Neural progenitor cell (in vitro differentiated cells): ENCODE results near the gene TEX54. TPM values are rescaled to one million over a fixed set of nuclear protein-coding genes. Genes with fewer than 3 reads are reported as not detected.

Source experiments
- DNase-seq: peaks from one replicate; pipeline ENCODE4 v3.0.0-alpha.2; 2016; ENCODE audit warnings: low spot score
- H2AFZ ChIP-seq: fragments of 200-600 bp; sonication (generic); replicated peaks from 2 replicates; pipeline ENCODE4 v1.6.1; 2016; ENCODE audit warnings: antibody characterized with exemption
- H3F3A ChIP-seq: fragments of 200-600 bp; sonication (generic); 2 replicates; pipeline ENCODE4 v1.6.1; 2016; ENCODE audit warnings: antibody characterized with exemption, low read depth
- H3K27ac ChIP-seq: fragments of 200-600 bp; sonication (generic); 2 replicates; pipeline ENCODE4 v1.5.1; 2016; ENCODE audit warnings: mild to moderate bottlenecking
- H3K27me3 ChIP-seq: fragments of 200-600 bp; sonication (generic); 2 replicates; pipeline ENCODE4 v1.6.1; 2016; ENCODE audit warnings: mild to moderate bottlenecking, moderate library complexity
- H3K36me3 ChIP-seq: fragments of 200-600 bp; sonication (generic); 2 replicates; pipeline ENCODE4 v1.5.1; 2016
- H3K4me1 ChIP-seq: fragments of 200-600 bp; sonication (generic); 2 replicates; pipeline ENCODE4 v1.6.1; 2016; ENCODE audit warnings: mixed run types
- H3K4me2 ChIP-seq: fragments of 200-600 bp; sonication (generic); 2 replicates; pipeline ENCODE4 v1.6.1; 2016
- H3K4me3 ChIP-seq: fragments of 200-600 bp; sonication (generic); 2 replicates; pipeline ENCODE4 v1.5.1; 2016
- H3K79me2 ChIP-seq: fragments of 200-600 bp; sonication (generic); 2 replicates; pipeline ENCODE4 v1.6.1; 2016; ENCODE audit warnings: low read depth
- H3K9ac ChIP-seq: fragments of 200-600 bp; sonication (generic); 2 replicates; pipeline ENCODE4 v1.6.1; 2016
- H3K9me3 ChIP-seq: fragments of 200-600 bp; sonication (generic); 2 replicates; pipeline ENCODE4 v1.5.1; 2016; ENCODE audit warnings: low read depth
- H4K20me1 ChIP-seq: fragments of 200-600 bp; sonication (generic); 2 replicates; pipeline ENCODE4 v1.6.1; 2016; ENCODE audit warnings: low read depth
- H3K27ac Mint-ChIP-seq: 3 replicates; pipeline ENCODE4 v1.8.0; 2021; ENCODE audit warnings: mixed read lengths
- H3K27me3 Mint-ChIP-seq: 2 replicates; pipeline ENCODE4 v1.8.0; 2022; ENCODE audit warnings: low read depth, mild to moderate bottlenecking, inconsistent platforms, moderate library complexity, mixed read lengths; ENCODE audit not compliant: insufficient read depth
- H3K36me3 Mint-ChIP-seq: 3 replicates; pipeline ENCODE4 v1.8.0; 2021; ENCODE audit warnings: mixed read lengths
- H3K4me1 Mint-ChIP-seq: 3 replicates; pipeline ENCODE4 v1.8.0; 2021; ENCODE audit warnings: mixed read lengths
- H3K4me3 Mint-ChIP-seq: 3 replicates; pipeline ENCODE4 v1.8.0; 2021; ENCODE audit warnings: mild to moderate bottlenecking, moderate library complexity, mixed read lengths
- H3K9me3 Mint-ChIP-seq: 3 replicates; pipeline ENCODE4 v1.8.0; 2020; ENCODE audit warnings: mixed read lengths
- CTCF ChIP-seq: fragments of 200-600 bp; sonication (generic); IDR thresholded peaks from 2 replicates; pipeline ENCODE4 v1.5.1; 2017; ENCODE audit warnings: antibody characterized with exemption, mild to moderate bottlenecking
- EZH2 ChIP-seq: fragments of 200-600 bp; sonication (generic); IDR thresholded peaks from 2 replicates; pipeline ENCODE4 v1.6.1; 2017; ENCODE audit warnings: antibody characterized with exemption, mild to moderate bottlenecking, moderate library complexity
- EZH2phosphoT487 ChIP-seq: fragments of 200-600 bp; sonication (generic); IDR thresholded peaks from 2 replicates; pipeline ENCODE4 v1.6.1; 2017; ENCODE audit warnings: antibody characterized with exemption
- total RNA-seq: library from RNA; depleted of rRNA; stranded (reverse); fragments of >200 nt; gene quantifications from 2 replicates; pipeline ENCODE4 v1.2.3, GENCODE V29; 2015; ENCODE audit warnings: low replicate concordance

Gene TEX54
- total RNA-seq, 1 donor from 2014 or later = not detected

GRCh38 chr11:62805076-62805892, 27.4 kb downstream of the TEX54 start, which contains the start of gene NXF1:
Gene NXF1 (minus strand): TSS chr11:62805440. CDS start chr11:62805356, 84 bp downstream.
- H3K9ac ChIP-seq = peak within 1 kb of the TSS; percentile 76
- H2AFZ ChIP-seq = peak within 1 kb of the TSS; percentile 67
- no peak within 1 kb of the TSS for H3K27ac ChIP-seq
- TF ChIP-seq EZH2phosphoT487 (no peak), CTCF (peak; percentile 23), EZH2 (no peak)
- H3K4me1 ChIP-seq = peaks cover 10% of the 10 kb centered on the region
- H3K36me3 ChIP-seq = no peaks in the 10 kb centered on the region
- Mint-ChIP-seq H3K27me3 (peaks cover 8% of the 10 kb centered on the region), H3K4me1 (peaks cover 26% of the 10 kb centered on the region), H3K4me3 (peak within 1 kb of the TSS; percentile 100), H3K27ac (peak within 1 kb of the TSS; percentile 99), H3K36me3 (peaks cover 24% of the 10 kb centered on the region), H3K9me3 (no peaks in the 10 kb centered on the region)
- peak; percentile 98 for DNase-seq
- peaks cover 20% of the 10 kb centered on the region for H3K79me2 ChIP-seq
- H3K27me3 ChIP-seq = no peaks in the 10 kb centered on the region
- H3F3A ChIP-seq = peaks cover 16% of the 10 kb centered on the region
- peak within 1 kb of the TSS; percentile 83 for H3K4me3 ChIP-seq
- H3K4me2 ChIP-seq = peak within 1 kb of the TSS; percentile 89
- peaks cover 15% of the 10 kb centered on the region for H4K20me1 ChIP-seq
- no peaks in the 10 kb centered on the region for H3K9me3 ChIP-seq

GRCh38 chr11:62804310-62805075, 28.1 kb downstream of the TEX54 start:
- TF ChIP-seq EZH2 (no peak), CTCF (no peak), EZH2phosphoT487 (no peak)
- H3K27ac ChIP-seq = no peak overlapping the region

GRCh38 chr11:62801071-62801470, 31.6 kb downstream of the TEX54 start:
- Mint-ChIP-seq H3K27ac (no peak overlapping the region), H3K4me3 (no peak overlapping the region), H3K9me3 (no peaks in the 10 kb centered on the region), H3K36me3 (peaks cover 42% of the 10 kb centered on the region), H3K4me1 (peaks cover 17% of the 10 kb centered on the region), H3K27me3 (peaks cover 4% of the 10 kb centered on the region)
- no peak overlapping the region for H3K27ac ChIP-seq
- peaks cover 4% of the 10 kb centered on the region for H3K4me1 ChIP-seq
- peaks cover 6% of the 10 kb centered on the region for H3F3A ChIP-seq
- H2AFZ ChIP-seq = no peak overlapping the region
- H3K27me3 ChIP-seq = no peaks in the 10 kb centered on the region
- H3K9ac ChIP-seq = no peak overlapping the region
- TF ChIP-seq CTCF (no peak), EZH2 (no peak)
- no peak overlapping the region for H3K4me2 ChIP-seq
- H3K9me3 ChIP-seq = no peaks in the 10 kb centered on the region
- DNase-seq = no peak
- H3K36me3 ChIP-seq = no peaks in the 10 kb centered on the region
- no peak overlapping the region for H3K4me3 ChIP-seq
- H3K79me2 ChIP-seq = peaks cover 20% of the 10 kb centered on the region
- peaks cover 20% of the 10 kb centered on the region for H4K20me1 ChIP-seq

More at GRCh38 chr11:62804310-62805075, 28.1 kb downstream of the TEX54 start:
- Histone ChIP-seq H4K20me1 (peaks cover 15% of the 10 kb centered on the region), H3K9me3 (no peaks in the 10 kb centered on the region), H3K27me3 (no peaks in the 10 kb centered on the region), H3K4me2 (peak overlapping the region; percentile 89), H3K4me3 (peak overlapping the region; percentile 83), H3F3A (peaks cover 16% of the 10 kb centered on the region), H3K4me1 (peaks cover 10% of the 10 kb centered on the region), H3K79me2 (peaks cover 20% of the 10 kb centered on the region), H3K9ac (peak overlapping the region; percentile 76), H3K36me3 (no peaks in the 10 kb centered on the region), H2AFZ (no peak overlapping the region)
- Mint-ChIP-seq H3K4me1 (peaks cover 26% of the 10 kb centered on the region), H3K9me3 (no peaks in the 10 kb centered on the region), H3K27me3 (peaks cover 8% of the 10 kb centered on the region), H3K27ac (peak overlapping the region; percentile 27), H3K36me3 (peaks cover 29% of the 10 kb centered on the region), H3K4me3 (peak overlapping the region; percentile 100)
- no peak for DNase-seq
